H9 (cell line): ENCODE measurements around the gene PSMD1. TPM values are rescaled to one million over a fixed set of nuclear protein-coding genes. Genes with fewer than 3 reads are reported as not detected.

ENCODE experiments used
- DNase-seq: peaks from one replicate; pipeline ENCODE4 v3.0.0-alpha.2; 2017
- H2AFZ ChIP-seq: one replicate; pipeline ENCODE4 v1.6.1; 2013; ENCODE audit warnings: mild to moderate bottlenecking, low read length, control low read depth, moderate library complexity
- H2AK5ac ChIP-seq: 2 replicates; pipeline ENCODE4 v1.6.1; 2013; ENCODE audit warnings: low read length, control low read depth, mixed read lengths; ENCODE audit not compliant: insufficient read length
- H2BK120ac ChIP-seq: one replicate; pipeline ENCODE4 v1.6.1; 2013; ENCODE audit warnings: low read depth, mild to moderate bottlenecking, low read length, control low read depth, inconsistent platforms; ENCODE audit not compliant: poor library complexity, severe bottlenecking
- H2BK12ac ChIP-seq: 2 replicates; pipeline ENCODE4 v1.6.1; 2013; ENCODE audit warnings: low read length, control low read depth, mixed read lengths, low read depth; ENCODE audit not compliant: insufficient read length
- H2BK15ac ChIP-seq: 2 replicates; pipeline ENCODE4 v1.6.1; 2013; ENCODE audit warnings: low read depth, low read length, control low read depth
- H2BK20ac ChIP-seq: one replicate; pipeline ENCODE4 v1.6.1; 2013; ENCODE audit warnings: low read depth, mild to moderate bottlenecking, low read length, control low read depth, inconsistent platforms; ENCODE audit not compliant: poor library complexity, severe bottlenecking
- H2BK5ac ChIP-seq: 2 replicates; pipeline ENCODE4 v1.6.1; 2013; ENCODE audit warnings: low read length, control low read depth, mixed read lengths; ENCODE audit not compliant: insufficient read length
- H3K14ac ChIP-seq: 2 replicates; pipeline ENCODE4 v1.6.1; 2013; ENCODE audit warnings: low read length, control low read depth; ENCODE audit not compliant: insufficient read depth
- H3K18ac ChIP-seq: 2 replicates; pipeline ENCODE4 v1.6.1; 2013; ENCODE audit warnings: low read depth, mild to moderate bottlenecking, mixed read lengths, low read length, control low read depth; ENCODE audit not compliant: insufficient read length
- H3K23ac ChIP-seq: 2 replicates; pipeline ENCODE4 v1.6.1; 2013; ENCODE audit warnings: low read length, control low read depth, mixed read lengths, low read depth; ENCODE audit not compliant: insufficient read length
- H3K23me2 ChIP-seq: 2 replicates; pipeline ENCODE4 v1.6.1; 2013; ENCODE audit warnings: low read depth, mild to moderate bottlenecking, mixed read lengths, low read length, control low read depth; ENCODE audit not compliant: insufficient read length, poor library complexity, severe bottlenecking
- H3K27ac ChIP-seq: 2 replicates; pipeline ENCODE4 v1.5.1; 2013; ENCODE audit warnings: low read length, control low read depth, mixed read lengths, low read depth; ENCODE audit not compliant: insufficient read length
- H3K27me3 ChIP-seq: 2 replicates; pipeline ENCODE4 v1.6.1; 2013; ENCODE audit warnings: low read length, control low read depth, inconsistent platforms; ENCODE audit not compliant: insufficient read depth
- H3K4ac ChIP-seq: 2 replicates; pipeline ENCODE4 v1.6.1; 2013; ENCODE audit warnings: low read depth, mild to moderate bottlenecking, control low read depth, inconsistent platforms, low read length, moderate library complexity
- H3K4me1 ChIP-seq: 2 replicates; pipeline ENCODE4 v1.6.1; 2013; ENCODE audit warnings: low read length, control low read depth, inconsistent platforms; ENCODE audit not compliant: insufficient read depth
- H3K4me2 ChIP-seq: 2 replicates; pipeline ENCODE4 v1.6.1; 2013; ENCODE audit warnings: low read length, control low read depth, mixed read lengths; ENCODE audit not compliant: insufficient read length, insufficient read depth
- H3K56ac ChIP-seq: 2 replicates; pipeline ENCODE4 v1.6.1; 2013; ENCODE audit warnings: low read depth, mild to moderate bottlenecking, mixed read lengths, low read length, control low read depth; ENCODE audit not compliant: insufficient read length
- H3K79me1 ChIP-seq: 2 replicates; pipeline ENCODE4 v1.6.1; 2013; ENCODE audit warnings: low read depth, mild to moderate bottlenecking, moderate library complexity, low read length, control low read depth, inconsistent platforms; ENCODE audit not compliant: insufficient read depth, poor library complexity, severe bottlenecking
- H3K79me2 ChIP-seq: 2 replicates; pipeline ENCODE4 v1.6.1; 2013; ENCODE audit warnings: low read length, control low read depth, inconsistent platforms; ENCODE audit not compliant: insufficient read depth
- H3K9ac ChIP-seq: 2 replicates; pipeline ENCODE4 v1.6.1; 2013; ENCODE audit warnings: low read length, control low read depth, mixed read lengths; ENCODE audit not compliant: insufficient read length; ENCODE audit errors: extremely low read depth
- H3K9me3 ChIP-seq: one replicate; pipeline ENCODE4 v1.6.1; 2013; ENCODE audit warnings: low read depth, low read length, inconsistent platforms; ENCODE audit not compliant: control insufficient read depth
- H3T11ph ChIP-seq: one replicate; pipeline ENCODE4 v1.6.1; 2013; ENCODE audit warnings: mild to moderate bottlenecking, low read length, control low read depth, inconsistent platforms
- H4K20me1 ChIP-seq: one replicate; pipeline ENCODE4 v1.6.1; 2013; ENCODE audit not compliant: control insufficient read depth, insufficient read length, insufficient read depth
- H4K5ac ChIP-seq: 2 replicates; pipeline ENCODE4 v1.6.1; 2013; ENCODE audit warnings: low read depth, mild to moderate bottlenecking, mixed read lengths, low read length, control low read depth; ENCODE audit not compliant: insufficient read length
- H4K8ac ChIP-seq: replicated peaks from 2 replicates; pipeline ENCODE4 v1.6.1; 2013; ENCODE audit warnings: low read length, control low read depth, mixed read lengths, low read depth; ENCODE audit not compliant: insufficient read length
- H4K91ac ChIP-seq: 2 replicates; pipeline ENCODE4 v1.6.1; 2013; ENCODE audit warnings: low read depth, mild to moderate bottlenecking, moderate library complexity, mixed read lengths, low read length, control low read depth; ENCODE audit not compliant: insufficient read length
- H3K27ac Mint-ChIP-seq, 3 experiments: 2 replicates in 2 of 3; 3 replicates in 1 of 3; pipeline ENCODE4 v1.8.0; 2020 to 2021; ENCODE audit warnings: mixed read lengths in 3 of 3, mild to moderate bottlenecking in 1 of 3, moderate library complexity in 1 of 3
- H3K27me3 Mint-ChIP-seq: 2 replicates; pipeline ENCODE4 v1.8.0; 2021; ENCODE audit warnings: low read depth, mild to moderate bottlenecking, moderate library complexity, mixed read lengths
- H3K36me3 Mint-ChIP-seq, 3 experiments: 2 replicates in 2 of 3; 3 replicates in 1 of 3; pipeline ENCODE4 v1.8.0; 2020 to 2021; ENCODE audit warnings: low read depth in 3 of 3, mixed read lengths in 3 of 3; ENCODE audit not compliant: insufficient read depth in 1 of 3
- H3K4me1 Mint-ChIP-seq, 2 experiments: 2 replicates each; pipeline ENCODE4 v1.8.0; 2020; ENCODE audit warnings: mixed read lengths in 2 of 2
- H3K4me3 Mint-ChIP-seq, 2 experiments: 2 replicates in 1 of 2; 3 replicates in 1 of 2; pipeline ENCODE4 v1.8.0; 2020 to 2021; ENCODE audit warnings: mild to moderate bottlenecking in 2 of 2, mixed read lengths in 2 of 2, moderate library complexity in 1 of 2
- H3K9me3 Mint-ChIP-seq, 2 experiments: 2 replicates in 1 of 2; 3 replicates in 1 of 2; pipeline ENCODE4 v1.8.0; 2020; ENCODE audit warnings: mild to moderate bottlenecking in 2 of 2, mixed read lengths in 2 of 2, moderate library complexity in 1 of 2
- WGBS: extraction: QIAGEN DNeasy Blood & Tissue Kit; methylation state at CpG from one replicate; pipeline ENCODE4 v1.1.7; 2013; ENCODE audit warnings: missing lambda C conversion rate, low lambda C conversion rate, mixed read lengths; ENCODE audit not compliant: insufficient read length; ENCODE audit errors: extremely low coverage; 5-methylcytosine and 5-hydroxymethylcytosine counted together
- total RNA-seq: library from RNA; stranded (reverse); gene quantifications from 2 replicates; pipeline ENCODE4 v1.2.1, GENCODE V29; 2021
- TF ChIP-seq, protein P1 (sequence below): fragments of 200-600 bp; sonication (generic); conservative IDR thresholded peaks from 3 replicates; pipeline ENCODE4 v1.8.0; 2021; ENCODE audit warnings: antibody characterized with exemption, mild to moderate bottlenecking

Gene PSMD1
- total RNA-seq, 1 experiment from 2014 or later: 166 TPM

DNA sequence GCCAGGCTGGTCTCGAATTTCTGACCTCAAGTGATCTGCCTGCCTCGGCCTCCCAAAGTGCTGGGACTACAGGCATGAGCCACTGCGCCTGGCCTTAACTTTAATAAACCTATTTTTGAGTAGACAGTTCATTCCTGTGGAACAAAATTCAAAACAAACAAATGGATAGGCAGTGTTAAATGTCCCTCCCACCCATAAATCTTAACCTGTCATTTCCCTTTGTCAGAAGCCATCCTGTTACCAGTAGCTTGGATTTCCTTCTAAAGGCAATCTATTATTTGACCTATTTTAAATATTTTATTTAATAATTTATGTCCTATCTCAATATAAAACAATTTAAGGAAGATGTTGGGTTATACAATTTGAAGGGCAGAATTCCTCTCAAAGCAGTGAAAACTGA, 25.9 kb upstream of the PSMD1 start:
- H3K27me3 ChIP-seq: no peaks in the 10 kb centered on the region
- no peak overlapping the region for H3K4me3 Mint-ChIP-seq
- H3K79me2 ChIP-seq: no peaks in the 10 kb centered on the region
- no peak overlapping the region for H3K56ac ChIP-seq
- peaks cover 46% of the 10 kb centered on the region for H3K27me3 Mint-ChIP-seq
- no peak overlapping the region for H3K27ac ChIP-seq
- H3K23me2 ChIP-seq: no peaks in the 10 kb centered on the region
- H3K4ac ChIP-seq: no peak overlapping the region
- no peak overlapping the region for H3K27ac Mint-ChIP-seq
- H3K9ac ChIP-seq: no peak overlapping the region
- H4K5ac ChIP-seq: no peak overlapping the region
- no peaks in the 10 kb centered on the region for H4K20me1 ChIP-seq
- H2BK15ac ChIP-seq: no peak overlapping the region
- H4K8ac ChIP-seq: no peak overlapping the region
- no peak overlapping the region for H2AFZ ChIP-seq
- no peak overlapping the region for H3T11ph ChIP-seq
- H3K9me3 Mint-ChIP-seq: no peaks in the 10 kb centered on the region
- no peak overlapping the region for H2BK20ac ChIP-seq
- no peaks in the 10 kb centered on the region for H3K4me1 Mint-ChIP-seq
- H2BK5ac ChIP-seq: no peak overlapping the region
- H2BK120ac ChIP-seq: no peak overlapping the region
- H3K79me1 ChIP-seq: no peaks in the 10 kb centered on the region
- no peaks in the 10 kb centered on the region for H3K9me3 ChIP-seq
- DNase-seq: no peak
- no CpG with 5 or more reads among the region's 3 CpGs for WGBS
- TF ChIP-seq, protein P1, sequence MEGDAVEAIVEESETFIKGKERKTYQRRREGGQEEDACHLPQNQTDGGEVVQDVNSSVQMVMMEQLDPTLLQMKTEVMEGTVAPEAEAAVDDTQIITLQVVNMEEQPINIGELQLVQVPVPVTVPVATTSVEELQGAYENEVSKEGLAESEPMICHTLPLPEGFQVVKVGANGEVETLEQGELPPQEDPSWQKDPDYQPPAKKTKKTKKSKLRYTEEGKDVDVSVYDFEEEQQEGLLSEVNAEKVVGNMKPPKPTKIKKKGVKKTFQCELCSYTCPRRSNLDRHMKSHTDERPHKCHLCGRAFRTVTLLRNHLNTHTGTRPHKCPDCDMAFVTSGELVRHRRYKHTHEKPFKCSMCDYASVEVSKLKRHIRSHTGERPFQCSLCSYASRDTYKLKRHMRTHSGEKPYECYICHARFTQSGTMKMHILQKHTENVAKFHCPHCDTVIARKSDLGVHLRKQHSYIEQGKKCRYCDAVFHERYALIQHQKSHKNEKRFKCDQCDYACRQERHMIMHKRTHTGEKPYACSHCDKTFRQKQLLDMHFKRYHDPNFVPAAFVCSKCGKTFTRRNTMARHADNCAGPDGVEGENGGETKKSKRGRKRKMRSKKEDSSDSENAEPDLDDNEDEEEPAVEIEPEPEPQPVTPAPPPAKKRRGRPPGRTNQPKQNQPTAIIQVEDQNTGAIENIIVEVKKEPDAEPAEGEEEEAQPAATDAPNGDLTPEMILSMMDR: no peak
- H2BK12ac ChIP-seq: no peak overlapping the region
- no peaks in the 10 kb centered on the region for H3K36me3 Mint-ChIP-seq
- H3K14ac ChIP-seq: no peak overlapping the region
- no peak overlapping the region for H4K91ac ChIP-seq
- H3K4me2 ChIP-seq: no peak overlapping the region
- H3K4me1 ChIP-seq: no peaks in the 10 kb centered on the region
- no peak overlapping the region for H2AK5ac ChIP-seq
- H3K18ac ChIP-seq: no peak overlapping the region
- H3K23ac ChIP-seq: no peak overlapping the region
